WTC11 (cell line): ENCODE measurements around the gene PARP12. TPM values are rescaled to one million over a fixed set of nuclear protein-coding genes. Genes with fewer than 3 reads are reported as not detected.

Experiments used
- ATAC-seq: fragments of 200-7000 bp; cut with Tn5 transposase; 2 replicates; pipeline ENCODE4 v1.10.0; 2021; ENCODE audit warnings: mild to moderate bottlenecking, moderate library complexity
- CTCF ChIA-PET: fragments of 300-600 bp; sonication (Branson Sonifier 250); formaldehyde crosslinking; loops from one replicate; lab custom pipeline; 2021; ENCODE audit warnings: antibody characterized with exemption; lab: Charles Lee
- POLR2A ChIA-PET: fragments of 350-600 bp; sonication (Branson Sonifier 250); formaldehyde crosslinking; loops from one replicate; lab custom pipeline; 2021; ENCODE audit warnings: antibody characterized with exemption; lab: Charles Lee
- DNase-seq: peaks from one replicate; pipeline ENCODE4 v3.0.0; 2021; ENCODE audit warnings: low spot score
- H3K27ac Mint-ChIP-seq: 2 replicates; pipeline ENCODE4 v1.8.0; 2021; ENCODE audit warnings: mixed read lengths
- H3K27me3 Mint-ChIP-seq: 2 replicates; pipeline ENCODE4 v1.8.0; 2021; ENCODE audit warnings: low read depth, mild to moderate bottlenecking, moderate library complexity, mixed read lengths
- H3K36me3 Mint-ChIP-seq: 2 replicates; pipeline ENCODE4 v1.8.0; 2021; ENCODE audit warnings: mixed read lengths
- H3K4me1 Mint-ChIP-seq: 2 replicates; pipeline ENCODE4 v1.8.0; 2022; ENCODE audit warnings: mixed read lengths
- H3K4me3 Mint-ChIP-seq: 2 replicates; pipeline ENCODE4 v1.8.0; 2021; ENCODE audit warnings: mild to moderate bottlenecking, moderate library complexity, mixed read lengths
- H3K9me3 Mint-ChIP-seq: 2 replicates; pipeline ENCODE4 v1.8.0; 2021; ENCODE audit warnings: mixed read lengths
- AFF4 ChIP-seq: sonication (generic); formaldehyde crosslinking; IDR thresholded peaks from 2 replicates; pipeline ENCODE4 v1.8.1; 2023; ENCODE audit warnings: mild to moderate bottlenecking, missing genetic modification reagents, borderline replicate concordance
- CREB1 ChIP-seq: sonication (generic); formaldehyde crosslinking; IDR thresholded peaks from 2 replicates; pipeline ENCODE4 v1.8.0; 2023; ENCODE audit warnings: mild to moderate bottlenecking, missing genetic modification reagents
- FOXJ3 ChIP-seq: sonication (generic); formaldehyde crosslinking; IDR thresholded peaks from 2 replicates; pipeline ENCODE4 v1.9.0; 2021; ENCODE audit warnings: missing genetic modification reagents, mild to moderate bottlenecking, borderline replicate concordance
- GRHL2 ChIP-seq: fragments of 250-450 bp; sonication (Bioruptor Pico); IDR thresholded peaks from 2 replicates; pipeline ENCODE4 v1.8.0; 2022; ENCODE audit warnings: mild to moderate bottlenecking, moderate library complexity; ENCODE audit not compliant: insufficient replicate concordance, severe bottlenecking
- GTF2I ChIP-seq: fragments of 250-450 bp; sonication (Bioruptor Pico); conservative IDR thresholded peaks from 2 replicates; pipeline ENCODE4 v1.4.0; 2021; ENCODE audit warnings: mild to moderate bottlenecking
- NFE2L1 ChIP-seq: sonication (generic); formaldehyde crosslinking; IDR thresholded peaks from 2 replicates; pipeline ENCODE4 v1.8.1; 2023; ENCODE audit warnings: missing genetic modification reagents
- NR1H2 ChIP-seq: sonication (generic); formaldehyde crosslinking; IDR thresholded peaks from 2 replicates; pipeline ENCODE4 v1.9.0; 2021; ENCODE audit warnings: mild to moderate bottlenecking, moderate library complexity, missing genetic modification reagents
- SMAD4 ChIP-seq: sonication (generic); formaldehyde crosslinking; IDR thresholded peaks from 2 replicates; pipeline ENCODE4 v1.8.0; 2022; ENCODE audit warnings: mild to moderate bottlenecking, missing genetic modification reagents
- SP1 ChIP-seq: sonication (generic); formaldehyde crosslinking; conservative IDR thresholded peaks from 2 replicates; pipeline ENCODE4 v1.8.1; 2022; ENCODE audit warnings: missing genetic modification reagents
- TP53 ChIP-seq: sonication (generic); formaldehyde crosslinking; IDR thresholded peaks from 2 replicates; pipeline ENCODE4 v1.8.1; 2023; ENCODE audit warnings: mild to moderate bottlenecking, missing genetic modification reagents
- ZNF138 ChIP-seq: sonication (generic); formaldehyde crosslinking; conservative IDR thresholded peaks from 2 replicates; pipeline ENCODE4 v1.8.1; 2022; ENCODE audit warnings: mild to moderate bottlenecking, moderate library complexity, missing genetic modification reagents
- ZNF232 ChIP-seq: sonication (generic); formaldehyde crosslinking; IDR thresholded peaks from 2 replicates; pipeline ENCODE4 v1.8.0; 2022; ENCODE audit warnings: mild to moderate bottlenecking, missing genetic modification reagents
- ZNF263 ChIP-seq: sonication (generic); formaldehyde crosslinking; IDR thresholded peaks from 2 replicates; pipeline ENCODE4 v1.8.1; 2022; ENCODE audit warnings: low read depth, mild to moderate bottlenecking, moderate library complexity, missing genetic modification reagents
- ZNF416 ChIP-seq: fragments of 250-450 bp; sonication (Bioruptor Pico); IDR thresholded peaks from 2 replicates; pipeline ENCODE4 v1.9.0; 2021; ENCODE audit warnings: mild to moderate bottlenecking, inconsistent platforms
- ZNF425 ChIP-seq: fragments of 250-450 bp; sonication (Bioruptor Pico); conservative IDR thresholded peaks from 2 replicates; pipeline ENCODE4 v1.9.0; 2021; ENCODE audit warnings: mild to moderate bottlenecking
- ZNF512 ChIP-seq: sonication (generic); formaldehyde crosslinking; IDR thresholded peaks from 2 replicates; pipeline ENCODE4 v1.8.1; 2022; ENCODE audit warnings: missing genetic modification reagents, borderline replicate concordance
- ZNF532 ChIP-seq: fragments of 250-450 bp; sonication (Bioruptor Pico); IDR thresholded peaks from 2 replicates; pipeline ENCODE4 v1.9.0; 2021; ENCODE audit warnings: mild to moderate bottlenecking, borderline replicate concordance
- ZNF671 ChIP-seq: fragments of 250-450 bp; sonication (Bioruptor Pico); IDR thresholded peaks from 2 replicates; pipeline ENCODE4 v1.8.0; 2021; ENCODE audit warnings: mild to moderate bottlenecking
- total RNA-seq: library from RNA; stranded (reverse); gene quantifications from 3 replicates; pipeline ENCODE4 v1.2.3, GENCODE V29; 2021

Gene PARP12
- total RNA-seq, 1 experiment from 2014 or later, result 9.1 TPM

GRCh38 chr7:140055833-140056232, 6.9 kb downstream of the PARP12 start (continued):
- no peak for TF ChIP-seq ZNF263 (CRISPR knock-in tag)
- TF ChIP-seq NR1H2 (CRISPR knock-in tag), result no peak
- no peak for TF ChIP-seq ZNF512 (CRISPR knock-in tag)
- TF ChIP-seq ZNF425 (CRISPR knock-in tag), result no peak
- no peak for TF ChIP-seq TP53 (CRISPR knock-in tag)
- no peak for TF ChIP-seq AFF4 (CRISPR knock-in tag)
- TF ChIP-seq SP1 (CRISPR knock-in tag), result no peak
- TF ChIP-seq GTF2I (CRISPR knock-in tag), result no peak

- DNase-seq, result no peak
- POLR2A ChIA-PET, result interaction anchor here (0.6 kb wide), 1 partner anchor 167 kb away, joined by 3 read pairs; no protein-coding TSS in a partner anchor
- H3K9me3 Mint-ChIP-seq, result no peaks in the 10 kb centered on the region
- ATAC-seq, result no peak
- no peak overlapping the region for H3K27ac Mint-ChIP-seq
- no peaks in the 10 kb centered on the region for H3K4me1 Mint-ChIP-seq
- H3K36me3 Mint-ChIP-seq, result no peaks in the 10 kb centered on the region
- H3K4me3 Mint-ChIP-seq, result no peak overlapping the region
- CTCF ChIA-PET, result interaction anchor here (0.9 kb wide), 1 partner anchor 70 kb away, joined by 3 read pairs; no protein-coding TSS in a partner anchor
- no peaks in the 10 kb centered on the region; the same call in 1 of the 2 replicates for H3K27me3 Mint-ChIP-seq
- TF ChIP-seq CREB1 (CRISPR knock-in tag), result no peak
- no peak for TF ChIP-seq NFE2L1
- TF ChIP-seq ZNF138 (CRISPR knock-in tag), result no peak
- TF ChIP-seq FOXJ3 (CRISPR knock-in tag), result no peak
- TF ChIP-seq GRHL2 (CRISPR knock-in tag), result no peak
- TF ChIP-seq ZNF232 (CRISPR knock-in tag), result no peak
- TF ChIP-seq ZNF671 (CRISPR knock-in tag), result no peak
- no peak for TF ChIP-seq ZNF532
- no peak for TF ChIP-seq AFF4 (CRISPR knock-in tag)
- TF ChIP-seq ZNF416, result no peak
- no peak for TF ChIP-seq SMAD4
Measured at GRCh38 chr7:140054751-140055150, 8.0 kb downstream of the PARP12 start.
